Upper lobe of left lung (tissue), 4 donors: ENCODE data around the gene SPATA6L.

Source experiments
- CTCF ChIP-seq, 6 experiments: fragments of 450-650 bp in 4 of 6; fragments of 200-600 bp in 2 of 6; sonication (generic) in 2 of 6; IDR thresholded peaks; one replicate each; pipeline ENCODE4 v1.5.1; 2016 to 2019; ENCODE audit warnings: antibody characterized with exemption in 6 of 6
- EP300 ChIP-seq, 4 donors: sonication (generic); formaldehyde crosslinking; IDR thresholded peaks; one replicate each; pipeline ENCODE4 v1.5.1; 2017; ENCODE audit warnings: antibody characterized with exemption in 4 of 4, control low read depth in 2 of 4
- POLR2A ChIP-seq, 4 donors: fragments of 450-650 bp; IDR thresholded peaks; one replicate each; pipeline ENCODE4 v1.5.1; 2016 to 2017; ENCODE audit warnings: antibody characterized with exemption in 4 of 4, mild to moderate bottlenecking in 2 of 4
- POLR2AphosphoS5 ChIP-seq, 2 donors: sonication (generic); formaldehyde crosslinking; IDR thresholded peaks; one replicate each; pipeline ENCODE4 v1.5.1; 2017; ENCODE audit warnings: antibody characterized with exemption in 2 of 2

- TF ChIP-seq CTCF (IDR thresholded peaks at IDR 0.05) (no peak), POLR2A (IDR thresholded peaks at IDR 0.05) (no peak), POLR2AphosphoS5 (IDR thresholded peaks at IDR 0.05) (no peak), EP300 (IDR thresholded peaks at IDR 0.05) (no peak)
Measured at GRCh38 chr9:4592295-4592694, 74.0 kb downstream of the SPATA6L start.
